GM21447 (cell line): ENCODE results near the gene DAGLA.

ENCODE experiments used
- ATAC-seq: cut with Tn5 transposase; IDR thresholded peaks from one replicate; pipeline ENCODE4 v1.9.1; 2021; ENCODE audit not compliant: unreplicated experiment

The DAGLA gene

DNA sequence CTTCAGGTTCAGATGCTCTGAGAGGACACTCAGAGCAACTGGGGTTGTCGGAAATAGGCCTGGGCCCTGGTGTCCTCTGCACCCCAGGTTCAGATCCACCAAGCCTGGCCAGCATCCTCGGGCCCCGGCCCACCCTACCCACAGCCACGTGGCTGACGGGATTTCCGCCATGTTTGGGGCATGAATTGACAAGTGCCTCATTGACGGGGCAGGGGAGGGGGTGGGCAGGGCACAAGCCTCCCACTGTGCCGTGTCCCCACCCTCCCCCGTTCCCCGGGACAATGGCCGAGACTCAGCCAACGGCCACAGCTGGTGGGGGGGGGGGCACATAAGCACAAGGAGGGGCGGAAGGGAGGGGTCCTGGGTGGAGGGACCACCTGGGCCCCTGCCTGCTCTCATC, 80.8 kb downstream of the DAGLA start:
- ATAC-seq, result no peak

DNA sequence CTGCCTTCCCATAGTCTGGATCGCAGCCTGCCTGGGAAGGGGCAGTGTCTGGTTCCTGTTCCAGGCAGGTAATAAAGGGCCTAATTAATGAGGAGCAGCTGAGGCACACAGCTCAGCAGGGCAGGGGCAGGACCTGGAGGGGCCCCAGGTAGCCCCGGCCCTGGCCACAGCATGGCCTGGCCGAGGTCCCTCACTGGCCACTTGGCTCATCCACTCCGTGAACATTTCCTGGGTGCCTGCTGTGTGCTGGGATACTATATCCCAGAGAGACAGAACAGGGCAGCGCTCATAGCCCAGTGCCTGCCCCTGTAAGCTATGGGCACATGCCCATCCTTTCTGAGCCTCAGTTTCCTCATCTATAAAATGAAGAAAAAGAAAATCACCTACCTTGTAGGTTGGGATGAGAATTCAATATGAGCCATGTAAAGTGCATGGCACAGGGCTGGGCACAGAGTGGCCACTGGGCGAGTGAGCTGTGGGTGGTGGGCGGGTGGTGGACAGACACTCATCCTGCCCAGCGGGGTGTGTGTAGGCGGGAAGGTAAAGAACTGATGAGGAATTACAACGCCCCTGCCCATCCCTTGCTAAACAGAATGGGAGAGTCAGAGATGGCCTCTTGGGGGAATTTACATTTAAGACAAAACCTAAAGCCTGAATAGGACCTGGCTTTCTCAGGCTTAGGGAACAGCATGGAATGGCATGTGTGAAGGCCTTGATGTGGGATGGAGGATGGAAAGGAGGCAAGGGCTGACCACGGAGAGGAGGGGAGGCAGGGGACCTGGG, 81.4 kb downstream of the DAGLA start:
- ATAC-seq, result no peak

DNA sequence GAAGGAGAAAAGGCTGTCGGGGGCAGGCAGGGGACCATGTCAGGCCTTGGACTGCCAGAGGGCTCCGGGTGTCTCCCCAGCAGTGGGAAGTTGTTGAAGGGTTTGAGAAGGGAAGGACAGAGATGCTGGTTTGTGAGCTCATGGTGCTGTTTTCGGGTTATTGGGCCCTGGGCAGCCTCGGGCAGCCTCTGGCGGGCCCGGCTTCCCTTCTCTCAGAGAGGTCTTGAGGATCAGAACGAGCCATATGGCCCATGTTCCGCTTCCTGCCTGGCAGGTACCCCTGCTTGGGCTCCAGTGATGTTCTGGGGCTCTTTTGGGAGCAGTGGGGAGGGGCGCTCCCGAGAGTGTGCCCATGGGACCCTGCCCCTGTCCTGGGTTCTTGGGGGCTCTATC, 82.0 kb downstream of the DAGLA start:
- ATAC-seq, result no peak

DNA sequence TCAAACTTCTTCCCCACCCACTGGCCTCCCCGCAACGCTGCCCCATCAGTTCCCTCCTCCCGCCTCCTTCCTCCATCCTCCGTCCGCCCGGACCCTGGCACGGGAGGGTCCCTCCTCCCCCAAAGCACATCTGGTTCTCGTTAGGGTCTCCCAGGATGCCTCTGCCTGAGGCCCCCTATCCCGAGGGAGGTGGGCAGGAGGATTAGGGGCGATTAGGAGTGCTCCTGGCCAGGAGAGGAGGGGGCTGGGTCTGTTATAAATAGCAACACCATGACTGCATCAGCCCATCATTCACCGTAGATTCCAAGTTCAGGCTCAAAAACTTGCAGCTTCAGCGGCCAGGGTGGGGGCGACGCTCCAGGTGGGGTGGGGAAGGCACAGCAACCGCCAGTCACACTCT, 82.6 kb downstream of the DAGLA start:
- no peak for ATAC-seq

DNA sequence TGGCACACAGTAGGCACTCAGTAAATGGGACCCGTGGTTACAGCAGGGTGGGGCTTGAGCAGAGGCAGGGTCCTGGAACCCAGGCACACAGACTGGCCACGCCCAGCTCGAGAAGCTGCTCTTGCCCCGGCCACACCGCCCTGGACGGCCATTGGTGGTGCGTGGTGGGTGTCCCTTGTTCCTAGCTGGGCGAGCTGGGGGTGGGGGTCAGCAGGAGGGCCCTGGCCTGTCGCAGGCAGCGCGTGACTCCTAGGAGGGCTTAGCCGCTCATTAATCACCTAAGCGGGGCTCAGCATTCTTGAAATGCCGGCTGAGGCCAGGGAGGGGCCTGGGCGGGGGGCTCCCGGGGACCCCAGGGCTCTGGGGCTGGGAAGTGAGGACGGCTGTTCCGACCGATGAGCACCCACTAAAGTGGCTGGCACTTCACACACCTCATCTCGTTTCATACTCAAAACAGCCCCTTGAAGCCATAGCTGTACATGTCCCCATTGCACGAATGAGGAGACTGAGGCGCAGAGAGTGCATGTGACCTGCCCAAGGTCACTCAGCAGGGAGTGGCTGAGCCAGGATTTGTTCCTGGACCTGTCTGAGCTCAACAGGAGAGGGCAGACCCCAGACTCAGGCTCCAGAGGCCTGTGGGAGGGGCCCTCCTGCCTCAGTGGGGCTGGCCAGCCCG, 83.9 kb downstream of the DAGLA start:
- no peak for ATAC-seq

DNA sequence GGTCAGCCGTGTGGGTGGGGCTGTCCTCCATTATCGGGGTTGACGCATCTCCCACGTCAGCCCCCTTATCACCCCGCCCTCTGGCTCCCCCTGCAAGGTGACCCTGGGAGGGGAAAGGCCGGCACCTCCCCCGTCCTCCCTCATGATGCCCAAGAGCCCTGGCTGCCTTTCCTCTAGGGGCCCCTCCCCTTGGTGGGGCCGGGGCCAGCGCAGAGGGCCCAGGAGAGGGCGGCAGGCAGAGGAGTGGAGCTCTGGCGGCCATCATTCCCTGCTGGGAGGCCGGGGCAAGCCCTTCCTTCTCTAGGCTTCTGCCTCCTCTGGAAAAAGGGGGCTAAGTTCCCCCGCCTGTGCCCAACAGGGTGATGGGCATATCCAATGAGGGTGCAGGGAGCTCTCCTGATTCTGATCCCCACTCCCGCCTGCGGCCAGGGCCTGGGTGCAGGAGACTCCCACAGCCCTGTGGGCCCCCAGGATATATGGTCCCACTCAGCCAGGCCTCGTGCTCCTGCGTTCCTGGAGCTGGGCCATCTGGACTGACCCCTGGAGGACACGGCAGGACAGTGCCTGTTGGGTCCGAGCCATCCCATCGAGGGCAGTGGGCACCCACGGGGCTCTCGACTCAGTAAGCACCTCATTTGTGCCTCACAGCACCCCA, 84.5 kb downstream of the DAGLA start:
- ATAC-seq, result no peak

DNA sequence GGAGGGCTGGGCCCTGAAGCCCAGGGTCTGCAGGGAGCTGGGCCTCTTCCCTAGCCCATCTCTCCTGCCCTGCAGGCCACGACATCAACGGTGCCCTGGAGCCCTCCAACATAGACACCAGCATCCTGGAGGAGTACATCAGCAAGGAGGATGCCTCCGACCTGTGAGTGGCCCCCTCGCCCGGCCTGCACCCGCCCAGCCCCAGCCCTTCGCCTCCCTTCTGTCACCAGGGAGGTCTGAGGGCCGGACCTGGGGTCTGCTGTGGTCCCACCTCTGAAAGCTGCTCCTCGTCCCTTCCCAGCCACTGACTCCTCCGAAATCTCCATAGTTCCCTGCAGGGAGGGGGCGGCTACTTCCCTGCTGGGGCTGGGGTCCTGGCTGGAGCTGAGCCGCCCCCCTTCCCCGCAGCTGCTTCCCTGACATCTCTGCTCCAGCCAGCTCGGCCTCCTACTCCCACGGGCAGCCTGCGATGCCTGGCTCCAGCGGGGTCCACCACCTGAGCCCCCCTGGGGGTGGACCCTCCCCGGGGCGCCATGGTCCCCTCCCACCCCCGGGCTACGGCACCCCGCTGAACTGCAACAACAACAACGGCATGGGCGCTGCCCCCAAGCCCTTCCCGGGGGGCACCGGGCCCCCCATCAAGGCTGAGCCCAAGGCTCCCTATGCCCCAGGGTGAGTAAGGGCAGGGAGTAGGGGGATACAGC, 85.5 kb downstream of the DAGLA start:
- no peak for ATAC-seq

DNA sequence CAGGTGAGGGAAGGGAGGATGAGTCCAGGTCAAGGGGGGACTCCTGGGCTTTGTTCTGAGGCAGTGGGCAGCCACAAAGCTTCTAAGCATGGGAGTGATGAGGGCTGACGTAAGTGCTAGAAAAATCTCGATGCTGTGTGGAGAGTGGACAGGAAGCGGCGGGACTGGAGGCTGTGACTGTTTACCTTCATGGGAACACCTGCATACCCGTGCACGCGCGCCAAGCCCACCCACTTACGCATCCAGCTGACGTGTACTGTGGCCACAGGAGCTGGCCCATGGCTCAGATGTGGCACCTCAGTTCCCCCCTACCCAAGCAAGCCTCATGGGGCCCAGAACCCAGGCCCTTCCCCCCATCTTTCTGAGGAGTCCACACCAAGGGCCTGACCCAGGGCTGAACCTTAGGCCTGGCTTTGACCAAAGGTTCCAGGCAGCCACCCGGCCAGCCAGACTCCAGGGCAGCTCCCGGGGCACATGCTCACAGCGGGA, 86.2 kb downstream of the DAGLA start:
- no peak for ATAC-seq

DNA sequence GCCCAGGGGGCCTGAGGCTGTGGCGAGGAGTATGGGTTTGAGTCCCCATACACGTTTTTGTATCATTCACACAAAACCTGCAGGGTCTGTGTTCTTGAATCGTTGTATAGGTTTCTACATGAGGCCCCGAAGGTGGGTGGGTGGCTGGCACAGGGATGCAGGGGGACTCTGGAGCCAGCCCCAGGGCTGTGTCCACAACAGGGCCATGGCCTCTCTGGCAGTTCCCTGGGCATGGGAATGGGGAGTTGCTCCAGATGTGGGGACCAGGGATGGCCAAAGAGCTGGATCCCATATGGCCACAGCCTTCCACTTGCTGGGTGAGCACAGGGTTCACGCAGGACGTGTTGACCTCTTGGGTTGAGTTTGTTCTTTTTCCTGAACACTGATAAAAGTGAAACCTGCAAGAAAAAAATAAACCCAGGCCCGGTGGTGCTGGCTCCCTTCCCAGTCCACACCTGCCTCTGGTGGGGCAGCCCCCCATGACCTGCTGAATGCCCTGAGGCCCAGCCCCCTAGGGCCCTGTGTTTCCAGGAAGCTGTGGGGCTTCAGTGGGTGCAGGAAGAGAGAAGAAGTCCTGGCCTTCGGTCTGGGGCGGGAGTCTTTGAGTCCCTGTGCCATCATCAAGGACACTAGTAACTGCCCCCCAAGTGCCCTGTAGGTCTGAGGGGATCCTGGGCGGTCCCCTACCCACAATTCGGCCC, 88.3 kb downstream of the DAGLA start:
- ATAC-seq, result no peak

DNA sequence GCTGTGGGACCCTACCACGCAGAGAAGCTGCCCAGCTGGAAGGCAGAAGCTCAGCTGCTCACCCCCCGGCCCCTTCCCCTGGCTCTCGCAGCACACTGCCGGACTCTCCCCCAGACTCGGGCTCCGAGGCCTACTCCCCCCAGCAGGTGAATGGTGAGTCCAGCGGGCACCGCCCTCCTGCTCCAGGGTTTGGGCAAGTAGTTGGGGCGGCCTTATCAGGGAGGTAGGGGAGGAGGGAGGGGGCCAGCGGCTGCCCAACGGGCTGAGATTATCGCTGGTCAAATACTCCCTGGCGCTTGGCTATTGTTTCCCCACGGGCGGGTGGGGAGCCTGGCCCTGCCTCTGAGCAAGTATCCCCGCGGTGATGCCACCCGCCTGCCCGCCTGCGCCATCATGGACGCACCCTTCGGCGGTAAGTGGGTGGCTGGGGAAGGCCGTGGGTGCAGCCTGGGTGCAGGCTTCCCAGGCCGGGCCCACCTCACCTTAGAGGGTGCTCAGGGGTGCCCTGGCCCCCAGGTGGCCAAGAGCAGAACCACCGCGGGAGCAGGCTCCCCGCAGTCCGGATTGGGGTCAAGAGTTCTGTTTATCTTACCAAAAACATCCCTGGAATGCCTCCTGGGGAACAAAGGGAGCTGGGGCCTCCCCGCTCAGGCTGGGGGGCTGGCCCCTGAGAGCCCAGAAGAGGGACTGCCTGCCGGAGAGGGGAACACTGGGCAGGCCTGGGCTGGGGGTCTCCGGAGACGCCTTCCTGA, 89.2 kb downstream of the DAGLA start:
- no peak for ATAC-seq

DNA sequence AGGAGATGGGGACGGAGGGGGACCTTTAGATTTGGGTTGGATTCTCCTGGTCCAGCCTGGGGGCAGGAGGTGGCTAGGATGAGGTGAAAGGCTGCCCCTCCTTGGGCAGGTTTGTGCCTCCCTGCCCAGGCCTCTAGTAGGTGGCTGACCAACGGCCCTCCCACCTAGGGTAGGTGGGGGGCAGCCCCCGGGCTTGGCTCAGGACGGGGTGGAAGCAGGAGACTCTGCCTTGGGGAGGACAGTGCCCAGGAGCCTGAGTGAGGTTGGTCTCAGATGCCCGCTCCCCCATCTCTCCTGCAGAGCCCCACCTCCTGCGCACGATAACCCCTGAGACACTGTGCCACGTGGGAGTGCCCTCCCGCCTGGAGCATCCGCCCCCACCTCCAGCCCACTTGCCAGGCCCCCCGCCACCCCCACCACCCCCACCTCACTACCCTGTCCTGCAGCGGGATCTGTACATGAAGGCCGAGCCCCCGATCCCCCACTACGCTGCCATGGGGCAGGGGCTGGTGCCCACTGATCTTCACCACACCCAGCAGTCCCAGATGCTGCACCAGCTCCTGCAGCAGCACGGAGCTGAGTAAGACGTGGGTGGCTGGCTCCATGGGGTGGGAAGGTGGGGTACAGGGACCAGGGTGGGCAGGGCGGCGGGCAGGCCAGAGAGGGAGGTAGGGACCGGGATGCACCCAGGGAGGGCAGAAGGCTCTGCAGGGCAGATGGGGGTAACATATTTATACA, 89.9 kb downstream of the DAGLA start:
- no peak for ATAC-seq

DNA sequence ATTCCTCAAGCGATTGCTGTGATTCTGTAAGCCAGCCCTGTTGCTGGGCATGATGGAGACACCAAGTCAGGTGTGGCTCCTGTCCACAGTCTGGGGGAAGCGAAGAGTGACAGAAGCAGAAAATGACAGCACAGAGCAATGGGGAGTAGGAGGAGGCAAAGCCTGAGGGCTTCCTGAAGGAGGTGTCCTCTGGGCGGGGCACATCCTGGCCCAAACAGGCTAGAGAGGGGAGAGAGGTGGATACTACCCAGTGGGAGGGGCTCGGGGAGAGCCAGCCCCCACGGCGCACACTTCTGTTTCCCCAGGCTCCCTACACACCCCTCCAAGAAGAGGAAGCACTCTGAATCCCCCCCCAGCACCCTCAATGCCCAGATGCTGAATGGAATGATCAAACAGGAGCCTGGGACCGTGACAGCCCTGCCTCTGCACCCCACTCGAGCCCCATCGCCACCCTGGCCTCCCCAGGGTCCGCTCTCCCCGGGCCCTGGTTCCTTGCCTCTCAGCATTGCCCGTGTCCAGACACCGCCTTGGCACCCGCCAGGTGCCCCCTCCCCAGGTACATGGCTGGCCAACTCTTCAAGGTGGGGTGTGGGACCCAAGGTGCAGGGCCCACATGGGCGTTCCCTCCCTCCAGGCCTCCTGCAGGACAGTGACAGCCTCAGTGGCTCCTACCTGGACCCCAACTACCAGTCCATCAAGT, 91.2 kb downstream of the DAGLA start:
- no peak for ATAC-seq

DNA sequence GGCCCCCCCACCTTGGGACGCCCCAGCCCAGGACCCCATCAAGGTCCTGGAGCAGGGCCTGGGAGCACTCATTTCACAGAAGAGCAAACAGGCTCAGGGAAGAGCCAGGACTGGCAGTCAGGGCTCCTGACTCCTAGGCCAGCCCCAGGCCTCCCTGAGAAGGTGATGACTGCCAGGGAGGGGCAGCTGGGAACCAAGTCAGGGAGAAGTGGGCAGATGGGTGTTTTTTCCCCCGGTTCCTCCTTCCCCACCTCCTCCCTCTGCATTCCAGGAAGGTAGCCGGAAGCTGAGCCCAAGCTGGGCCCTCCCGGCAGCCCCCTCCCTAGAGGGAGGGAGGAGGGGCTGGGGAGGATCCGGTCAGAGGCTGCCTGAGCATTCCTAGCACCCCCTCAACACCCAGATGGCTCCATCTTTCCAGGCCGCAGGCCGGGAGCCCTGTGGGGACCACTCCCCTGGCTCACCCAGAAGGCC, 91.8 kb downstream of the DAGLA start:
- ATAC-seq, result no peak

DNA sequence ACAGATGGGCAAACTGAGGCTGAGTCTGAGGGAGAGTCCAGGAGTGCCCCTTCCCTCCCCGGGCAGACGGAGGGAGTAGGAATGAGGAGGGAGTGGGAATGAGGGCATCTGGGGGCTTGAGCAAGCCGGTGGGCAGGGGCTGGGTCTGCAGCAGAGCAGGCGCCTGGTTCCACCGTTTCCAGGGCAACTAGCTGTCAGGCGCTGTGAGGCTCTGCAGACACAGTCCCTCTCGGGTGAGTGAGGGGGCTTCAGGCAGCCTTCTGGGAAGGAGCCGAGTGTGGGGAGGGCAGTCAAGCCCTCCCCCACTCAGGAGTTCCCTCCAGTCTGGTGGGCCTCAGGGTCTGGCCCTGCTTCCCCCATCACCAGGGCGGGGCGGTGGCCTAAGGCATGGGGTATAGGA, 93.2 kb downstream of the DAGLA start:
- ATAC-seq, result no peak

DNA sequence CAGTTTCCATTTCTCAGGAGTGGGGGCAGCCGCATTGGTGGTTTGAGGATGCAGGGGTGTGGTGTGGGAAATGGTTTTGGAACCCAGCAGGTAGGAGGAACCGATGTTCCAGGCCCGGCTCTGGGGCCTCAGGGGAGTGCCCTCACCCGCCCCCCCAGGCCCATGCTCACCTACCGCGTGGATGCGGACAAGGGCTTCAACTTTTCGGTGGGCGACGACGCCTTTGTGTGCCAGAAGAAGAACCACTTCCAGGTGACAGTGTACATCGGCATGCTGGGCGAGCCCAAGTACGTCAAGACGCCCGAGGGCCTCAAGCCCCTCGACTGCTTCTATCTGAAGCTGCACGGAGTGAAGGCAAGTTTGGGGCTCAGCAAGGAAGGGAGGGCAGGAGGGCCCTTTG, 93.6 kb downstream of the DAGLA start:
- no peak for ATAC-seq

DNA sequence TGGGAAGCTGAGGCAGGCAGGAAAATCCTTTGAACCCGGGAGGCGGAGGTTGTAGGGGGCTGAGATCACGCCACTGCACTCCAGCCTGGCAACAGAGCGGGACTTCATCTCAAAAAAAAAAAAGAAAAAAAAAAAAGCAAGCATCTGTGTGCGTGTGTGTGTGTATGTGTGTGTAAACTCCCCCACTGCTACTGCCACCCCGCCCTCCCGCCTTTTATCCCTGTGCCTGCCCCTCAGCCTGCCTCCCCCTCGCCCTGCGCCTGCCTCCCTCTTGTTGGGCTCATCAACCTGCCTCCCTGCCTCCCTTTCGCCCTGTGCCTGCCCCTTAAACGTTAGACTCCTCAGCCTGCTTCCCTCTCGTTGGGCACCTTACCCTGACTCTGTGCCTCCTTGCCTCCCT, 94.2 kb downstream of the DAGLA start:
- ATAC-seq, result no peak

DNA sequence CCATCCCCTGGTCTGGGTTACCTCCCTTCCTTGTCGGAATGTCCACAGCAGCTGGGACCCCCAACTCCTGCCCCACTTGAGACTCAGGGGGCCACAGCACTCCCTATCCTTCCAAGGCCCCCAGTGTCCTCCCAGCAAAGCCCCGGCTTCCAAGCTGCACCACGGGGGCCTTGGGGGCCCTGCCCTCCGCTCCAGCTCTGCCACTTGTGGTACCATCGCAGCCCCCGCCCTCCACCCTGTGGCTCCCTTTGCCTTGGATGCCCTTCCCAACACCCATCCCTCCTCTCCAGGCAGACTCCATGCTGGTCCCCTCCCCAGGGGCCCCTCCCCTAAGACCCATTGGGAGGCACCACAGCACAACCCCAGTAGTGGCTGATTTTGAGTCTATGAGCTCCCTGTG, 94.9 kb downstream of the DAGLA start:
- no peak for ATAC-seq

DNA sequence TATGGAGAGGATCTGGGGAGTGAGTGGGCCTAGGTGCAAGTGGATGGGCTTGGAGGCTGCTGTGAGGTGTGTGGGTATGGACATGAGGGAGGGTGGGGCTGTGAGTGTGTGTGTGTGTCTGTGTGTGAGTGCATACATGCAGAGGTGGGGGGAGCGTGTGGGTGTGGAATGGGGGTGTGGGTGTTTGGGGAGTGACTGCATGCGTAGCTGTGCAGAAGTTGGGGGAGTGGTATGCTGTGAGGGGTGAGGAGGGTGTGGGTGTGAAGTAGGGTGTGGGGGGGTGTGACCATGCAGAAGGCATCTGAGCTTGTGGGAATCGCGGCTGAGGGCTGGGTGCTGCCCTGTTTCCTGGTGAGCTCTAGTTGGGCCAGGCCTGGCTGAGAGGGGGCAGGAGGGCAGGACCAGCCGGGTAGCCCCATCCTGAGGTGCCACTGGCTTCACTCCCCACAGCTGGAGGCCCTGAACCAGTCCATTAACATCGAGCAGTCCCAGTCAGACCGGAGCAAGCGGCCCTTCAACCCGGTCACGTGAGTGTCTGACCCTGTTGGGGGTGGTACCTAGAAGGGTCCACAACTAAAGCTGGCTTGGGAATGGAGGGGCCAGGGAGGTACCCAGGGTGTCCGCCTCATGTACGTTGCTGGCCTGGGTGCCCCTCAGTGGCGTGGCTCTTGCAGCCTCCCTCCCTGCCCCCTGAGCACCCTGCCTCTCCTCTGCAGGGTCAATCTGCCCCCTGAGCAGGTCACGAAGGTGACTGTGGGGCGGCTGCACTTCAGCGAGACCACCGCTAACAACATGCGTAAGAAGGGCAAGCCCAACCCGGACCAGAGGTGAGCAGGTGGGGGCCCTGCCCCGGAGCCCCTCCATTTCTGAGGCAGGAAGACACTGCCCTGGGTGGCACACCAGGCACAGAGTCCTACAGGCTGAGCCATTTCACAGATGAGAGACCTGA, 95.7 kb downstream of the DAGLA start:
- ATAC-seq, result no peak
